ENCODE results near the gene ADCY5. TPM values are rescaled to one million over a fixed set of nuclear protein-coding genes. Genes with fewer than 3 reads are reported as not detected.

Gene ADCY5
- total RNA-seq, 2 donors from 2014 or later: 12.9 to 69.6 TPM

DNA sequence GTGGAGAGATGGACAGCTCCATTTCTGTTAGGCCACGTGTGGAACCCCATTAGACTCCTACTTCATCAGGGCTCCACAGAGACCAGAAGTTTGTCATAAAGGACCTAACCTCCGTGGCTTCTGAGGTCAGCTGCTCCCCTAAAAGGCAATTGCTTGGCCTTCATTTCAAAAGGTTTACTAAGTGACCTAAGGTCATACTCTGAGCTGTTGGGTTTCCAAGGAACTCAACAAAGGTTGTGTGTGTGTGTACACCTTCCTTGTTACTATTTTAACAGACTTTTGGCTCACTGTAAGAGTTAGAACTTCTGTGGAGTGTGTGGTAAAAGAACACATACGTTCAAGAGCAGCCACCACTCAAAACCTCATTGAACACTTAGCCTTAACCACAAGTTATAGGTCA, 173.2 kb downstream of the ADCY5 start:
- DNase-seq (ENCODE audit: low spot score): no peak
- WGBS: 68% methylated on average over 3 of the region's 3 CpGs
- Histone ChIP-seq H3K9me3 (no peaks in the 10 kb centered on the region), H3K27ac (no peak overlapping the region), H3K4me3 (no peak overlapping the region), H3K27me3 (replicated peaks; ENCODE audit: insufficient read depth) (no peaks in the 10 kb centered on the region), H3K4me1 (replicated peaks) (no peaks in the 10 kb centered on the region), H3K36me3 (no peaks in the 10 kb centered on the region)
- intact Hi-C loops (cut with DNase I): no loop called here
- TF ChIP-seq, protein P1, sequence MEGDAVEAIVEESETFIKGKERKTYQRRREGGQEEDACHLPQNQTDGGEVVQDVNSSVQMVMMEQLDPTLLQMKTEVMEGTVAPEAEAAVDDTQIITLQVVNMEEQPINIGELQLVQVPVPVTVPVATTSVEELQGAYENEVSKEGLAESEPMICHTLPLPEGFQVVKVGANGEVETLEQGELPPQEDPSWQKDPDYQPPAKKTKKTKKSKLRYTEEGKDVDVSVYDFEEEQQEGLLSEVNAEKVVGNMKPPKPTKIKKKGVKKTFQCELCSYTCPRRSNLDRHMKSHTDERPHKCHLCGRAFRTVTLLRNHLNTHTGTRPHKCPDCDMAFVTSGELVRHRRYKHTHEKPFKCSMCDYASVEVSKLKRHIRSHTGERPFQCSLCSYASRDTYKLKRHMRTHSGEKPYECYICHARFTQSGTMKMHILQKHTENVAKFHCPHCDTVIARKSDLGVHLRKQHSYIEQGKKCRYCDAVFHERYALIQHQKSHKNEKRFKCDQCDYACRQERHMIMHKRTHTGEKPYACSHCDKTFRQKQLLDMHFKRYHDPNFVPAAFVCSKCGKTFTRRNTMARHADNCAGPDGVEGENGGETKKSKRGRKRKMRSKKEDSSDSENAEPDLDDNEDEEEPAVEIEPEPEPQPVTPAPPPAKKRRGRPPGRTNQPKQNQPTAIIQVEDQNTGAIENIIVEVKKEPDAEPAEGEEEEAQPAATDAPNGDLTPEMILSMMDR (IDR thresholded peaks at IDR 0.05): no peak
- TF ChIP-seq POLR2A (IDR thresholded peaks at IDR 0.05): no peak

DNA sequence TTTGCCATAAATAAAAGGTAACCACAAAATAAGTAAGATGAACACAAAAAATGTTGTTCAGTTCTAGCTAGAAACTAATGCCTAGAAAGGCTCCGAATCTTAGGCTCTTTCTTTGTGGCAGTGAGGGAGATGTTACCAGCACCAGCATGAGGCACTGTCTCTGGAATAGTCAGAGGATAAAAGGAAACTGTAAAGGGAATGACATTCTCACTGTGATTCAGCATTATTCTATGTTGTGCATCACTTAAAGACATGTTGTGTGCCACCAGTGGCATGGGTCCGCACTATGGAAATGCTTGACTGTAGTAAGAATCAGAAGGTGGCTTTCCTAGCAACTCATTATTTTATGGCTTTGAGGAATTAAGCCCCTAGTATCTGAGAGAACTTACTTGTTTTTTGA, 176.3 kb downstream of the ADCY5 start:
- Histone ChIP-seq H3K27me3 (replicated peaks; ENCODE audit: insufficient read depth) (no peaks in the 10 kb centered on the region), H3K9me3 (no peaks in the 10 kb centered on the region), H3K27ac (no peak overlapping the region), H3K4me1 (replicated peaks) (no peaks in the 10 kb centered on the region), H3K36me3 (no peaks in the 10 kb centered on the region), H3K4me3 (no peak overlapping the region)
- intact Hi-C loops (cut with DNase I): no loop called here
- 96% methylated on average over 2 of the region's 2 CpGs for WGBS
- no peak for TF ChIP-seq POLR2AphosphoS5 (IDR thresholded peaks at IDR 0.05)
- TF ChIP-seq, protein P1 (IDR thresholded peaks at IDR 0.05): no peak
- TF ChIP-seq POLR2A (IDR thresholded peaks at IDR 0.05): no peak
- DNase-seq (ENCODE audit: low spot score): no peak

DNA sequence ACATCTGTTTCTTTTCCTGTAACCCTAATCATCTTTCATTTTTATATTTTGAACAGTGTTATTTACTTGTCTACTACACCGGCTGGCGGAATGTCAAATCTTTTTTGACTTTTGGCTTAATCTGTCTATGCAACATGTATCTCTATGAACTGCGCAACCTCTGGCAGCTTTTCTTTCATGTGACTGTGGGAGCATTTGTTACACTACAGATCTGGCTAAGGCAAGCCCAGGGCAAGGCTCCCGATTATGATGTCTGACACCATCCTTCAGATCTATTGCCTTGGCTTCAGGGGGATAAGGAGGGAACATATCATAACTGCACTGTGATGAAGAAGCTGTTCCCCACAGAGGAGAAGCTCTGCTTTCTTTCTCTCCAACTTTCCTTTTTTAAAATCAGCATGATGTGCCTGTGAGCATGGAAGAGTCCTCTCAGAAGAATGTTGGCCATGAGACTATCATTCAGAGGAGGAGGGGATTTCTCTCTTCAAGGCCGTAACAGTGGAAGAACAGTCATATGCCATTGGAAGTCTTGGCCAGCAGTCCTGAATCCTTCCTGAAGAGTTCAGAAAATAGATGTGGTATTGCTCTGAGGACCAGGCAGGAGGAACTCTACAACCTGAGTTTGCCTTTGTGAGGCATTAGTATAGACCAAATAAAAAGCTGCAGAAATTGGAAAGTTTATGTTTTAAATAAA, 177.3 kb downstream of the ADCY5 start:
- Histone ChIP-seq H3K27ac (peak overlapping the region in 1 of 2 donors; percentile 2), H3K9me3 (no peaks in the 10 kb centered on the region), H3K4me3 (no peak overlapping the region), H3K36me3 (no peaks in the 10 kb centered on the region), H3K27me3 (replicated peaks; ENCODE audit: insufficient read depth) (no peaks in the 10 kb centered on the region), H3K4me1 (replicated peaks) (no peaks in the 10 kb centered on the region)
- intact Hi-C loops (cut with DNase I): no loop called here
- TF ChIP-seq, protein P1 (IDR thresholded peaks at IDR 0.05): no peak
- TF ChIP-seq POLR2AphosphoS5 (IDR thresholded peaks at IDR 0.05) (no peak), POLR2A (IDR thresholded peaks at IDR 0.05) (no peak)
- DNase-seq (ENCODE audit: low spot score): no peak
- 74% methylated on average over 5 of the region's 5 CpGs for WGBS

DNA sequence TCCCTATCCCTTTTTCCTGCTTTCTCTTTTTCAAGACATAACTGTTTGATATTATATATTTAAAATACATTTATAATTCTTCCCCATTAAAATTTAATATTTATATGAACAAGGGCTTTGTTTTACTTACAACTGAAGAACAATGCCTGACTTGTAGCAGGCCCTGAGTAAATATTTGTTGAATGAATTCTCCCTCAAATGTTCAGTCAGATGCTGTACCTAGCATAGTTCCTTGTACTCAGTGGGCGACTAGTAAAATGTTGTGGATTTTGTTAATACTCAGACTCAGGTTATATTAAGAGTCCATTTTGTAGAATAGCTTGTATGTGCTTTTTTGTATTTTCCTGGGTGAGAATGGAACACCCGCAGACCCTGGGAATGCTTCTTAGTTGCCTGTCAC, 178.1 kb downstream of the ADCY5 start:
- WGBS: 66% methylated on average over 2 of the region's 2 CpGs
- H3K27ac ChIP-seq: no peak overlapping the region

DNA sequence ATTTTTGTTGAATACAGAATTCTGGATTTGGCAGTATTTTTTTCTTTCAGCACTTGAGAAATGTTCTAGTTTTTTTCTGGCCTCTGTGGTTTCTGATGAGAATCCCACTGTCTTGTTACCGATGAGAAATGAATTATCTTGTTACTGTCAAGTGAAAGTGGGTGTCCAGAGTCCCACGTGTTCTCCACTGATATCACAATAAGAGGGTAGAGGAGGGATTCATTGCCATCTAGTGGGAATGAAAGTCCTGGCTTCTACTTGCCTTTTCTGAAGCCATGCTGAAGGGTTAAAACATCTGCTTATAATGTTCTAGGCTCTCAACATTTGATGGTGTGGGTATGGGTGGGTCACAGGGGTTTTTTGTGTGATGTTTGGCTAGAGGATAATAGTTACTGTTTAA, 181.1 kb downstream of the ADCY5 start:
- WGBS: 59% methylated on average over 2 of the region's 2 CpGs
- TF ChIP-seq POLR2A (IDR thresholded peaks at IDR 0.05) (no peak), POLR2AphosphoS5 (IDR thresholded peaks at IDR 0.05) (no peak)
- TF ChIP-seq, protein P1 (IDR thresholded peaks at IDR 0.05): no peak
- no peak for DNase-seq (ENCODE audit: low spot score)
- H3K36me3 ChIP-seq: no peaks in the 10 kb centered on the region
- H3K4me3 ChIP-seq: no peak overlapping the region
- H3K4me1 ChIP-seq (replicated peaks): no peaks in the 10 kb centered on the region
- H3K27me3 ChIP-seq (replicated peaks; ENCODE audit: insufficient read depth): no peaks in the 10 kb centered on the region
- no peaks in the 10 kb centered on the region for H3K9me3 ChIP-seq
- intact Hi-C loops (cut with DNase I): no loop called here
- H3K27ac ChIP-seq: no peak overlapping the region

More for the DNA sequence above, 178.1 kb downstream of the ADCY5 start:
- intact Hi-C loops (cut with DNase I): no loop called here
- Histone ChIP-seq H3K4me3 (no peak overlapping the region), H3K4me1 (replicated peaks) (no peaks in the 10 kb centered on the region), H3K9me3 (no peaks in the 10 kb centered on the region), H3K36me3 (no peaks in the 10 kb centered on the region), H3K27me3 (replicated peaks; ENCODE audit: insufficient read depth) (no peaks in the 10 kb centered on the region)
- DNase-seq (ENCODE audit: low spot score): no peak
- TF ChIP-seq POLR2AphosphoS5 (IDR thresholded peaks at IDR 0.05) (peak; percentile 32), POLR2A (IDR thresholded peaks at IDR 0.05) (no peak)

Measured in prostate gland (tissue), 2 donors.